HepG2 (cell line): ENCODE results near the gene CYP2W1. TPM values are rescaled to one million over a fixed set of nuclear protein-coding genes. Genes with fewer than 3 reads are reported as not detected.

ENCODE experiments used
- ATAC-seq: fragments of 200-7000 bp; cut with Tn5 transposase; 3 replicates; pipeline ENCODE4 v1.9.1; 2020; ENCODE audit warnings: mild to moderate bottlenecking, moderate library complexity
- BruUV-seq: library from RNA; stranded (reverse); fragments of 400-500 nt; replicated peaks from 2 replicates; lab custom pipeline; 2021; lab: Mats Ljungman, UMichigan
- CTCF ChIA-PET: fragments of 300-600 bp; formaldehyde crosslinking; extraction: SDS; loops from one replicate; lab custom pipeline; 2021; ENCODE audit warnings: low total read pairs, inconsistent platforms, low intra/inter-chr PET ratio; lab: Yijun Ruan, JAX
- POLR2A ChIA-PET: fragments of 350-600 bp; sonication (Branson Sonifier 250); formaldehyde crosslinking; loops from one replicate; lab custom pipeline; 2020; ENCODE audit warnings: antibody characterized with exemption, inconsistent platforms; lab: Yijun Ruan, JAX
- DNase-seq: peaks from one replicate; pipeline ENCODE4 v3.0.0-alpha.2; 2015; ENCODE audit warnings: low spot score
- FAIRE-seq: peaks from 3 replicates; lab custom pipeline; 2011; peaks lifted over from hg19 to GRCh38; lab: Jason Lieb, UNC
- H2AFZ ChIP-seq: one replicate; pipeline ENCODE4 v1.6.1; 2011; ENCODE audit warnings: low read length, inconsistent platforms
- H3K27ac ChIP-seq: fragments of 300-600 bp; 3 replicates; pipeline ENCODE4 v1.8.0; 2011; ENCODE audit warnings: mixed run types, mild to moderate bottlenecking, mixed read lengths, low read length, inconsistent platforms; ENCODE audit not compliant: insufficient read depth; ENCODE audit errors: extremely low read length
- H3K27me3 ChIP-seq, 2 experiments: fragments of 200-600 bp in 1 of 2; 2 replicates in 1 of 2; 3 replicates in 1 of 2; pipeline versions ENCODE4 v1.6.0 to v1.8.0; 2011; ENCODE audit warnings: low read length in 2 of 2, mild to moderate bottlenecking in 2 of 2, moderate library complexity in 2 of 2, inconsistent platforms in 1 of 2; ENCODE audit not compliant: insufficient read depth in 2 of 2, control insufficient read depth in 1 of 2
- H3K36me3 ChIP-seq, 2 experiments: fragments of 200-600 bp in 1 of 2; replicated peaks in 1 of 2; 2 replicates in 1 of 2; 3 replicates in 1 of 2; pipeline versions ENCODE4 v1.5.1 to v1.8.0; 2011; ENCODE audit warnings: low read length in 2 of 2, inconsistent platforms in 1 of 2; ENCODE audit not compliant: insufficient read depth in 2 of 2, control insufficient read depth in 1 of 2
- H3K4me1 ChIP-seq: 2 replicates; pipeline ENCODE4 v1.5.1; 2012; ENCODE audit warnings: low read length, inconsistent platforms; ENCODE audit not compliant: insufficient read depth
- H3K4me2 ChIP-seq: 2 replicates; pipeline ENCODE4 v1.6.0; 2011; ENCODE audit warnings: low read depth, low read length, inconsistent platforms
- H3K4me3 ChIP-seq, 3 experiments: fragments of 200-600 bp in 1 of 3; sonication (generic), shearing (Covaris generic) in 1 of 3; replicated peaks in 1 of 3; 2 replicates each; pipeline ENCODE4 v1.5.1; 2011 to 2016; ENCODE audit warnings: low read length in 3 of 3, inconsistent platforms in 2 of 3, low read depth in 2 of 3, mild to moderate bottlenecking in 2 of 3, control low read depth in 1 of 3, mixed read lengths in 1 of 3; ENCODE audit not compliant: insufficient read depth in 1 of 3
- H3K79me2 ChIP-seq: one replicate; pipeline ENCODE4 v1.6.1; 2011; ENCODE audit warnings: low read length, inconsistent platforms; ENCODE audit not compliant: insufficient read depth
- H3K9ac ChIP-seq: 2 replicates; pipeline ENCODE4 v1.6.0; 2011; ENCODE audit warnings: mild to moderate bottlenecking, low read depth, low read length, inconsistent platforms; ENCODE audit not compliant: insufficient read depth
- H3K9me3 ChIP-seq: 2 replicates; pipeline ENCODE4 v1.5.1; 2012; ENCODE audit warnings: mild to moderate bottlenecking, low read length
- H4K20me1 ChIP-seq: 2 replicates; pipeline ENCODE4 v1.6.0; 2011; ENCODE audit warnings: inconsistent platforms, mild to moderate bottlenecking, low read length, moderate library complexity; ENCODE audit not compliant: insufficient read depth
- GPBP1L1 ChIP-seq: sonication (generic); formaldehyde crosslinking; IDR thresholded peaks from 2 replicates; pipeline ENCODE4 v1.5.0; 2020; ENCODE audit warnings: mild to moderate bottlenecking, missing genetic modification reagents
- JUND ChIP-seq: sonication (generic); formaldehyde crosslinking; IDR thresholded peaks from 2 replicates; pipeline ENCODE4 v1.8.0; 2022; ENCODE audit warnings: mild to moderate bottlenecking, missing genetic modification reagents
- ZNF546 ChIP-seq: sonication (generic); formaldehyde crosslinking; conservative IDR thresholded peaks from 2 replicates; pipeline ENCODE4 v1.8.1; 2023; ENCODE audit warnings: mild to moderate bottlenecking, missing genetic modification reagents
- WGBS: methylation state at CpG from one replicate; pipeline ENCODE4 v1.1.6; 2017; ENCODE audit warnings: low lambda C conversion rate; 5-methylcytosine and 5-hydroxymethylcytosine counted together
- in situ Hi-C: cut with HindIII; loops from 2 replicates; pipeline ENCODE4 v1.10.0; 2017; ENCODE audit warnings: low pct_unique_long_range_greater_than_20kb; ENCODE audit not compliant: extremely low pct_ligation_motif_present
- intact Hi-C: fragments of 100-400 bp; cut with micrococcal nuclease; formaldehyde crosslinking; loops from one replicate; pipeline ENCODE4 v1.10.0; 2022; ENCODE audit not compliant: unreplicated experiment
- polyA plus RNA-seq, 8 experiments: library from polyadenylated mRNA; depleted of rRNA in 3 of 8; stranded (reverse) in 7 of 8; unstranded in 1 of 8; fragments of >200 nt; fragmentation: Illumina TruSeq in 4 of 8; extraction: Trizol in 4 of 8; gene quantifications; 2 replicates each; pipeline versions ENCODE4 v1.2.1 to v1.2.3, GENCODE V29; 2011 to 2016; ENCODE audit warnings: low read depth in 4 of 8, missing spikeins in 1 of 8, mixed read lengths in 1 of 8; ENCODE audit not compliant: insufficient read depth in 1 of 8
- total RNA-seq, 5 experiments: library from RNA; depleted of rRNA; stranded (reverse); fragments of >200 nt; fragmentation: Illumina TruSeq; extraction: Trizol; gene quantifications; 2 replicates each; pipeline ENCODE4 v1.2.3, GENCODE V29; 2016; ENCODE audit warnings: low read depth in 1 of 5

CYP2W1 gene
- total and polyA plus RNA-seq, 2 of the 13 experiments (the other 11 are each of a cell fraction or from before 2014, with no cell fraction given), result 19.5 to 31.7 TPM

GRCh38 chr7:999149-999879, 16.3 kb downstream of the CYP2W1 start:
- POLR2A ChIA-PET, result no interaction called here
- H2AFZ ChIP-seq, result no peak overlapping the region
- H3K9ac ChIP-seq, result no peak overlapping the region
- no peak overlapping the region for H3K27ac ChIP-seq
- FAIRE-seq (no peak), DNase-seq (no peak), ATAC-seq (no peak)
- H3K9me3 ChIP-seq, result no peaks in the 10 kb centered on the region
- no peak for TF ChIP-seq ZNF546 (CRISPR knock-in tag)
- TF ChIP-seq GPBP1L1 (CRISPR knock-in tag), result no peak
- no peak for TF ChIP-seq JUND (CRISPR knock-in tag)
- no peak overlapping the region for H3K4me2 ChIP-seq
- intact Hi-C loops (no loop called here), in situ Hi-C loops (loop anchor here (5.0 kb wide), 1 partner anchor 178 kb away; no protein-coding TSS in a partner anchor)
- WGBS, result 93% methylated on average over 21 of the region's 28 CpGs
- CTCF ChIA-PET, result no interaction called here
- no peaks in the 10 kb centered on the region for H3K79me2 ChIP-seq
- no peak overlapping the region for H3K4me3 ChIP-seq
- no peaks in the 10 kb centered on the region for H4K20me1 ChIP-seq
- peaks cover 0 to 1% of the 10 kb centered on the region in 2 experiments; a peak in 1 of 5 replicates for H3K36me3 ChIP-seq
- no peaks in the 10 kb centered on the region for H3K4me1 ChIP-seq
- no TSS peak for BruUV-seq
- no peaks in the 10 kb centered on the region for H3K27me3 ChIP-seq
